ENCODE measurements around the gene HOXC9. TPM values are rescaled to one million over a fixed set of nuclear protein-coding genes. Genes with fewer than 3 reads are reported as not detected.

Gene HOXC9
- polyA plus RNA-seq, 3 donors: 21.0 to 25.3 (median 22.3) TPM

GRCh38 chr12:53986686-53987483, 13.1 kb upstream of the HOXC9 start:
- no peak for DNase-seq (ENCODE audit: low read depth in 3 of 3, low spot score in 2 of 3)

GRCh38 chr12:53987787-53988230, 12.2 kb upstream of the HOXC9 start:
- no peak for DNase-seq (ENCODE audit: low read depth in 3 of 3, low spot score in 2 of 3)

GRCh38 chr12:53988541-53989226, 11.3 kb upstream of the HOXC9 start:
- no peak for DNase-seq (ENCODE audit: low read depth in 3 of 3, low spot score in 2 of 3)

GRCh38 chr12:53989227-53990113, 10.5 kb upstream of the HOXC9 start:
- no peak for DNase-seq (ENCODE audit: low read depth in 3 of 3, low spot score in 2 of 3)

- no peak for DNase-seq (ENCODE audit: low read depth in 3 of 3, low spot score in 2 of 3)
Observed at GRCh38 chr12:53990311-53991076, 9.5 kb upstream of the HOXC9 start.

GRCh38 chr12:53991077-53991460, 8.9 kb upstream of the HOXC9 start:
- no peak for DNase-seq (ENCODE audit: low read depth in 3 of 3, low spot score in 2 of 3)

- no peak for DNase-seq (ENCODE audit: low read depth in 3 of 3, low spot score in 2 of 3)
Observed at GRCh38 chr12:53992377-53992889, 7.5 kb upstream of the HOXC9 start.

- DNase-seq (ENCODE audit: low read depth in 3 of 3, low spot score in 2 of 3): no peak
Observed at GRCh38 chr12:53993162-53994008, 6.6 kb upstream of the HOXC9 start.

GRCh38 chr12:53994009-53994263, 6.0 kb upstream of the HOXC9 start:
- DNase-seq (ENCODE audit: low read depth in 3 of 3, low spot score in 2 of 3): no peak

GRCh38 chr12:53994264-53995001, 5.5 kb upstream of the HOXC9 start:
- no peak for DNase-seq (ENCODE audit: low read depth in 3 of 3, low spot score in 2 of 3)

GRCh38 chr12:53995002-53995377, 5.0 kb upstream of the HOXC9 start:
- DNase-seq (ENCODE audit: low read depth in 3 of 3, low spot score in 2 of 3): no peak

GRCh38 chr12:53995378-53996239, 4.4 kb upstream of the HOXC9 start:
- no peak for DNase-seq (ENCODE audit: low read depth in 3 of 3, low spot score in 2 of 3)

- no peak for DNase-seq (ENCODE audit: low read depth in 3 of 3, low spot score in 2 of 3)
Observed at GRCh38 chr12:53996240-53997203, 3.4 kb upstream of the HOXC9 start.

- no peak for DNase-seq (ENCODE audit: low read depth in 3 of 3, low spot score in 2 of 3)
Observed at GRCh38 chr12:53997204-53998109, 2.5 kb upstream of the HOXC9 start.

GRCh38 chr12:53998110-53998899, 1.7 kb upstream of the HOXC9 start:
- DNase-seq (ENCODE audit: low read depth in 3 of 3, low spot score in 2 of 3): no peak
